HG02884 (cell line): Measurements from ENCODE around the gene YAF2.

Source experiments
- ATAC-seq: cut with Tn5 transposase; IDR thresholded peaks from one replicate; pipeline ENCODE4 v1.9.1; 2021; ENCODE audit warnings: mild to moderate bottlenecking, moderate library complexity; ENCODE audit not compliant: unreplicated experiment

YAF2 gene

GRCh38 chr12:42238240-42239140 lies at the start of gene YAF2:
YAF2 (minus strand) TSS chr12:42238248; CDS start chr12:42238180, 68 bp downstream.
- peak; percentile 65 for ATAC-seq

GRCh38 chr12:42286741-42287140 lies 48.7 kb upstream of the YAF2 start:
- no peak for ATAC-seq

- ATAC-seq: no peak
Observed at GRCh38 chr12:42285431-42285830, 47.4 kb upstream of the YAF2 start.

- no peak for ATAC-seq
Observed at GRCh38 chr12:42284876-42285275, 46.8 kb upstream of the YAF2 start.

- peak; percentile 54 for ATAC-seq
Observed at GRCh38 chr12:42284157-42284556, 46.1 kb upstream of the YAF2 start.

GRCh38 chr12:42283739-42284138 lies 45.7 kb upstream of the YAF2 start:
- ATAC-seq: no peak

GRCh38 chr12:42282294-42282693 lies 44.2 kb upstream of the YAF2 start:
- ATAC-seq: no peak

GRCh38 chr12:42281844-42282243 lies 43.8 kb upstream of the YAF2 start:
- ATAC-seq: no peak

GRCh38 chr12:42281278-42281677 lies 43.2 kb upstream of the YAF2 start:
- no peak for ATAC-seq

GRCh38 chr12:42278128-42278510 lies 40.1 kb upstream of the YAF2 start:
- ATAC-seq: no peak

GRCh38 chr12:42277396-42278127 lies 39.5 kb upstream of the YAF2 start:
- ATAC-seq: no peak

- ATAC-seq: no peak
Observed at GRCh38 chr12:42275499-42275898, 37.5 kb upstream of the YAF2 start.

GRCh38 chr12:42273706-42274105 lies 35.7 kb upstream of the YAF2 start:
- no peak for ATAC-seq

GRCh38 chr12:42270596-42270995 lies 32.5 kb upstream of the YAF2 start:
- ATAC-seq: no peak

- ATAC-seq: no peak
Observed at GRCh38 chr12:42267413-42268190, 29.6 kb upstream of the YAF2 start.

- no peak for ATAC-seq
Observed at GRCh38 chr12:42266579-42267230, 28.7 kb upstream of the YAF2 start.

GRCh38 chr12:42262271-42262670 lies 24.2 kb upstream of the YAF2 start:
- ATAC-seq: no peak

- ATAC-seq: no peak
Observed at GRCh38 chr12:42261708-42262107, 23.7 kb upstream of the YAF2 start.

- ATAC-seq: no peak
Observed at GRCh38 chr12:42260518-42260917, 22.5 kb upstream of the YAF2 start.

GRCh38 chr12:42259699-42260098 lies 21.7 kb upstream of the YAF2 start:
- no peak for ATAC-seq

- no peak for ATAC-seq
Observed at GRCh38 chr12:42255866-42256261, 17.8 kb upstream of the YAF2 start.
